Stimulated activated naive CD4-positive, alpha-beta T cell (primary cell): ENCODE data around the gene CD6.

Source experiments
- DNase-seq, 6 experiments: peaks; one replicate each; lab custom pipeline; 2025; lab: John Stamatoyannopoulos, UW

Gene CD6

DNA sequence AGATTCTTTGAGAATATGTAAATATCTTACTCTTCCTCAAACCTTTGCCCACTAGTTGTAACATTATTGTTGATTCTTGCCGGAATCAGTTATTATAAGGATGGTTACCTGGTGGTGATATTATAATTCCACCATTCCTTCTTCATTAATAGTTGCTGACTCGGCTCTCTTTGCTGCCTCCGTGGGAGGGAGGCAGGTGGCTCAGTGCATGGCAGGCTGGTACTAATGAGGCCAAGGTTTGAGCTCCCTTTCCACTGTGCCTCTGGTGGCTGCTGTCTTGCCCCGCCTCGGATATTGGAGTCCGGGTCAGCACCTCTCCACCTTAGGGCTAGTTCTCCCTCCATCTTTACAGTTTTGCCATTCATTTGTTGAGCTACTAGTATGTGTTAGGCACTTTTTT, 12.7 kb downstream of the CD6 start:
- no peak for DNase-seq

DNA sequence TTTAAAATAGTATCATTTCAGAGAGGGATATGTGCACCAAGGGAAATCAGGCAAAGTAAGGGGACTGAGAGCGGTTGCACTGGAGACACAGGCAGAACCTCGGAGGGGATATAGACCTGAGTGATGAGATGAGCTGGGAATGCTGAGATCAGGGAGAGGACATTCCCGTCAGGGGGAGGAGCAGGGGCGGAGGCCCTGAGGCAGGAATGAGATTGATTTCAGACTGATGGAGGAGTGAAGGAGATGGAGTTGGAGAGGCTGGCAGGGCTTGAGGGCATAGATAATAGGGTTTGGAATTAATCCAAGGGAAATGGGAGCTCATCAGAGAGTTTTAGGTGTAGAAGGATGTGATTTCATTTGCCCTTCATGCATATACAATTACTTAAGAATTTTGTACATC, 13.2 kb downstream of the CD6 start:
- no peak for DNase-seq

DNA sequence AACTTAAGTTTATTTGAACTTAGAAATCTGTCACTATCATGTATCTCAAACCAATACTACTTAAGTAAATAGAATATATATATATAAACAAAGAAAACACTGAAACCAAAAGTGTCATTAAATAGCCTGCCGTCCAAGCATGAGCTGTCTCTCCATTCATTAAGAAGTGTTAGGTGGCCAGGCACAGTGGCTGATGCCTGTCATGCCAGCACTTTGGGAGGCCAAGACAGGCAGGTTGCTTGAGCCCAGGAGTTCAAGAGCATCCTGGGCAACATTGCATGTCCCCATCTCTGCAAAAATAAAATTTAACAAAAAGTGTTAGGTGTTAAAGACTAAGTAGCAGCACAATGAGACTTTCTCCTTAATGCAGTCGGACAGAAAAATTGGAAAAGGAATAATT, 14.0 kb downstream of the CD6 start:
- DNase-seq = no peak

DNA sequence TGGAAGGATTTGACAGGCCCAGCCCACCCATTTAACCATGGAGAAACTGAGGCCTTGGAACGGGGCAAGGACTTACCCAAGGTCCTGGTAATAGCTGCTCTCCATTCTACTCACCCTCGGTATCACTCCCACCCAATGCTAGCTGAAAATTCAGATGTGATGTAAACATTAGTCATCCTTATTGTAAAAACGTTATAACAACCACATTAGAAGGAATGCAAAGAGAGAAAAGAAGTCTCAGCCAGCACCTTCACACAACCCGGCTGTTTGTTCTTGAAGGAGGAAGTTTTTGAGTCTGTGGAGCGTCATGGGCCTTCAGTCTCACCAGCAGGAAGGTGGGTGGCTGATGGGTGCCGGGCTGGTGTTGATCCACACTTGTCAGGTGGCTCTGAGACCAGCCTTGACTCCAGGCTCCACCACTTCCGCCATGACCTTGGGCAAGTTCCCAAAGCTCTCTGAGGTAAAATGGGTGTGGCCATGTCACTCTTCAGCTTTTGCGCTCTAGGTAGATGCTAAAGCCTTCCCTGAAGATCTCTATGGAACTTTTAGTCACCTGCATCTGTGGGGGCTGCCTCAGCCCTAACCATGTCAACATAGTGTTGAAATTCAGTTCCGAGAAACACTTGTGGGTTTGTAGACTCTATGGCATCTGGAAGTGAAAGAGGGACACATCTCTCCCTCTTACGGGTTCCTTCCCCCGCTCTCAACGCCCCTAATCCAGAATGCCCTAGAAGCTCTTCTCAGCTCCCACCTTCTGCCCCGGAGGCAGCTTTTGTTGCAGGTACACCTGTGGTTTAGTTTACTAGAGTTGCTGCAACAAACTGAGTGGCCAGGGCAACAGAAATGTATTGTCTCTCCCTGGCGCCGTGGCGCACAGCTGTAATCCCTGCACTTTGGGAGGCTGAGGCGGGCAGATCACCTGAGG, 14.8 kb downstream of the CD6 start:
- peak; percentile 83 to 99 (median 94) for DNase-seq

DNA sequence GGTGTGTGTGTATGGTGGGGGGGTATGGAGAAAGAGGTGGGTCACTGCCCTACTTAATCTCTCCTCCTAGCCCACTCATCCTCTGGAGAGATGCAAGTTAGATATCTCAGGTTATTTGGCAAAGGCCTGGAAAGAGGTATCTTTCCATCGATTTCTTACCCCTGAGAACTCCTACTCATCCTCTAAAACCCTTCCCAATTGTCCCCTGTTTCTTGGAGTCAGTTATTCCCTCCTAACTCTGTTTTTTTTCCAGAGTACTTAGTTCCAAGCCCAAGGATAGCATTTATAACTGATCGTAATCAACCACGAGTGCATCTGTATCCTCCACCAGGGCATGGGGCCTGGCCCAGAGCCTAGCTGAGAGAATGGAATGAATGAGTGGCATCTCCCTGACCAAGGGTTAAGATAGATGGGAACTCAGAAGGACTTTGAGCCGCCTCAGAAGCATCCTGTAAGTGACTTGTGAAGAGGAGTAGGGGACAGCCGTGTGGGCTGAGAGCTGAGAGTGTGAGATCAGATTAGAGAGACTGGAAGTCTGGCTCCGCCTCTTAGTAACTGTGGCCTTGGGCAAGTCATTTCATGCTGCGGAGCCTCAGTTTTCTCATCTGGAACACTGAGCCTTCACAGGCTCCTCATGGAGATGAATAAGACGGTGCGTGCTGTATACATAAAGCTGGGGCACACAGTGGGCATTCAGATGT, 16.2 kb downstream of the CD6 start:
- DNase-seq = peak in 3 of 6 experiments; percentile 26 to 45 (median 29)

DNA sequence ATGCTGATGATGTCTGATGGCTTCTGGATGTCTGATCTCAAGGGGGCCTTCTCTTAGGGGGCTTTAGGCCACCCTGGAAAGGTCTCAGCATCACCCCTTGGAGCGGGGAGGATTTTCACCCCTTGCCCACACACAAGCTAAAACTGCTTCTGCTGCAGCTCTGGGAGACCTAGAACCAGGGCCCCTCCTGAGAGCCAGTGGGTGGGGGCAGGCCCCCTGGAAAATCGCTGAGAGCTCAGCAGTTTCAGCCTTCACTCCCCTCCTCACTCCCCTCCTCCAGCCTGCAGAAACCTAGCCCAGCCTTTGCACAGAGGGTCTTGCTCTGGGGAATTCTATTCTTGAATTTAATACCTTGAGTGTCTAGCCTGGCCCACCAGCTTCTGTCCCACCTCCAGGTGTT, 17.2 kb downstream of the CD6 start:
- no peak for DNase-seq

DNA sequence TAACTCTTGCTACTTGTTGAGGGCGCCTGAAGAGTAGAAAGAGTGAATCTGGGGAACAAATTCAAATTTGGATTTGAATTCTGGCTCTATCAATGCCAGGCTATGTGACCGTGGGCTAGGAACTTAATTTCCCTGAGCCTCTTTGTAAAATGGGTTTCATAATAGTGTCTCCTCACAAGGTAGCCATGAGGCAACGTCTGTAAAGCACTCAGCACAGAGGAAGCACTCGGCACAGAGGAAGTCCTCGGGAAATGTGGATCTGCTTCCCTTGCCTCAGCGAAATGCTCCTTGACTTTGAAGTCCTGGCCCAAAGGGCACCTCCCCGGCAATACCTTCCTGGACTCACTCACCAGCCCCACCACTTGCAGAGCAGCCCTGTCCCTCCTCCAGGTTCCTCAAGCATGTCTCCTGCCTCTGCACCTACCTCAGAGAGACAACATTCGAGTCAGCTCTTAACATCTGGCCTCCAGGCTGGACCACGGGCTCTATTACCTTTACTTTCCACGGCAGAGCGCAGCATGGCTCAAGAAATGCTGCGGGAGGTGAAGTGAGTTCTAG, 17.7 kb downstream of the CD6 start:
- DNase-seq = peak in 1 of 6 experiments; percentile 14

DNA sequence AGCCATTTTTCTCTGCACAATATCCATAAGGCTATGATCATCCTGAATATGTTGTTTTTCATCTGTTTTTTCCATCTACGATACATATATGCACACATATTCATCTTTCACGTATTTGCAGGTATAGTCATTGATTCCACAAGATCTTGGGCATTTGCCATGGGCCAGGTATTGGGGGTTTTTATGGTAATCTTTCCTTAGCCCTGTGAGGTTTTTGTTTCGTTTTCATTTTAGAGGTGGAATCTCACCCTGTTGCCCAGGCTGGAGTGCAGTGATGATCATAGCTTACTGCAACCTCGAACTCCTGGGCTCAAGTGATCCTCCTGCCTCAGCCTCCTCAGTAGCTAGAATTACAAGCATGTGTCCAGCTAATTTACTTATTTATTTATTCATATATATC, 20.0 kb downstream of the CD6 start:
- DNase-seq = peak in 2 of 6 experiments; percentile 21 to 25

DNA sequence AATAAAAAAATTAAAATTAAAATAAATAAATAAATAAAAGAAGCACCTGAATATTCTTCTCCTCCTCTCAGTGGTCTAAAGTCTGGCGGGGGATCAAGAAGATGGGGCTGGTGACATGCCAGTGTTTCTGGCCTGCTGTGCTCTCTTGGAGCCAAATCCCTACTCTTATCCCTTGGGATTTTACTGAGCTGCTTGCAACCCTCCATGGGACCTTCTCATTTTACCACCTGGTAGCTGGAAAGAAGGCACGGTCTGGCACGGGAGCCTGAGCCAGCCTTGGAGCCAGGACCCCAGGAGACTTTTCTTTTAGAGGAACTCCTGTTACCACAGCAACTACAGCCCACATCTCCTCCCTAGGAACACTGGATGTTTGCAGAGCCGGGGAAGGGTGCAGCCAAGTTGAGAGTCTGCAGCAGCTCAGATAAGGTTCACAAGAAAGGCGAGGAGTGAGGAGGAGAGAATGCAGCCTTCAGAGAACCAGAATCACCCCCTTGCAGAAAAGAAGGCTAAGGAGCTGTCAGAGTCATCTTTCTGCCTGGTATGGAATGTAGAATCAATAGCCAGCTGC, 21.4 kb downstream of the CD6 start:
- DNase-seq = no peak

DNA sequence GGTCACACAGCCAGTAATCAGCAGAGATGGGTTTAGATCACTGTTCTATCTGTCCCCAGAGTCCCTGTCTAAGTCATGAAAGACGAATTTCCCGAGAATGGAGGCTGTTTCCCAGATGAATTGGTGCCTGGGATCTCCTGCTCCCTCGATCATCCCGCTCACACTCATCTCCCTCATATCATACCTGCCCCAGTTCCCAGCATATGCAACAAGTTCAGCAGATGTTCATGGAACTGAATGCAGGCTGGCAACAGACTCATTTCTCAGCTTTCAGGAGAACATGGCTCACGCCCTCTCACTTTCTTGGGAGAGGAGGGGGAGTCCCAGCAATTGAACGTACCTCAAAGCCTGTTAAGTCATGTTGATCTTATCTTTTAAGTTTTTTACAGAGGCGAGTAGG, 22.1 kb downstream of the CD6 start:
- no peak for DNase-seq

DNA sequence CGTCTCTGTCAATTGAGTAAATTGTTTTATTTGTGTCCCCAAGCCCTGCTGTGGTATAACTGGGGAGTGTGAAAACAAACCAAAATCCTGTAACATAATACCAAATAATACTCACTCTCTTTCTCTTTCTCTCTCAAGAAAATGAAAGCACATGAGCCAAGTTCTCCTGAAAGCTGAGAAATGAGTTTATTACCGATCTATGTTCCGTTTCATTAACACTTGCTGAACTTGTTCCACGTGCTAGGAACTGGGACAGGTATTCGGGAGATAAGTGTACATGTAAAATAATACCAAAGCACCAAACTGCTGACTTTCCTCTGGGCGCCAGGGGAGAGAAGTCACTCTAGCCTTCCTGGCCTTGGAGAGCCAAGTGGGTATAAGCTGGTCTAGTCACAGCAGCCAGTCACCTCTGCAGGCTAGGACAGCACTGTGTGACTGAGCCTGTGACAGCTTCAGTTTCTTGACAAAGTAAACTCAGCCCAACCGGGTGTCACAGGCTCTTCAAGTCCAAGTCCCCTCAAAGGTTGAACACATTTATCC, 23.1 kb downstream of the CD6 start:
- DNase-seq = no peak

DNA sequence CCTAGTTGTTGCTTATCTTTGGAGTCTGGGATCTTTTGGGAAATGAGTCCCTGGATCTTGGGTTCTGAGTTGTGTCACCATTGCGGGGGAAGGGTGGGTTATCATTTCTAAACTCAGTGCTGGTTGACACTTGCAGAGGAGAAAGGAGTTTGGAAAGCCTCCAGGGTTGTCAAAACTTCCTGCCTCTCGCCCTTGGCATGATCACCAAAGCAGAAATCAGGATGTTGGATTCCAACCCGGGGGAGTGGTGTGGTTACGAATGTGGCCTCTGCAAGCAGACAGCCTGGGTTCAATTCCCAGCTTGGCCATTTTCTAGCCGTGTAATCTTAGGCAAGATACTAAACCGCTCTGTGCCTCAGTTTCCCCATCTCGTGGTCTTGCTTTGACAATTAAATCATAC, 24.3 kb downstream of the CD6 start:
- no peak for DNase-seq

DNA sequence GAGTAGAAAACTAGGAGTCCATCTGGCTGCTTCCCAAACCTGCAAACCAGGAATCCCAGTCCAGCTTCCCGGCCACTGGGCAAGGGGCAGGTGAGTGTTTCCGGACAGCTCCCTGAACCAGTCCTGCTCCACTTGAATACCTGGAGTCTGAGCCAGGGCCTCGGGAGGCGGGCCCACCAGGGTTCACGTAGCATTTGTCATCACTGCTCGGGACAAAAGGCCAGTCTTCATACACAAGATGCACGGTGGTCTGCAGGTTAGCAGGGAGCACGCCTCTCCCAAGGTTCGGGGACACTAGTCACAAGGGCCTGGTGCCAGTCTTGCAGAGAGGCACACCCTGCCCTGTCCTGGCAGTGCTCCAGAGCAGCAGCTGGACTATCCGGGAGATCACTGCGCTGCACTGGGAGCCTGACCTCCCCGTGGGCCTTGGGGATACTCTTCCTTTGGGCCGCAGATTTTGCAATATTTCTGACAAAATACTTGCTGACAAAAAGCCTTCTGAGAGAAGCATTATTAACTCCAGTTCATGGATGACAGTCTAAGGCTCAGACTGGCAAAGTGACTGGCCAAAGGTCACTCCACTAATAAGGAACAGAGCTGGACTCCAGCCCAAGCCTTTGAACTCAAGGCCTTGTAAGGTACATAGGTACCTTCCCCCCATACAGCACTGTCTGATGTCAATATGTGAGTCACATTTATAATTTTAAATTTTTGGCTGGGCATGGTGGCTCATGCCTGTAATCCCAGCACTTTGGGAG, 25.1 kb downstream of the CD6 start:
- no peak for DNase-seq

DNA sequence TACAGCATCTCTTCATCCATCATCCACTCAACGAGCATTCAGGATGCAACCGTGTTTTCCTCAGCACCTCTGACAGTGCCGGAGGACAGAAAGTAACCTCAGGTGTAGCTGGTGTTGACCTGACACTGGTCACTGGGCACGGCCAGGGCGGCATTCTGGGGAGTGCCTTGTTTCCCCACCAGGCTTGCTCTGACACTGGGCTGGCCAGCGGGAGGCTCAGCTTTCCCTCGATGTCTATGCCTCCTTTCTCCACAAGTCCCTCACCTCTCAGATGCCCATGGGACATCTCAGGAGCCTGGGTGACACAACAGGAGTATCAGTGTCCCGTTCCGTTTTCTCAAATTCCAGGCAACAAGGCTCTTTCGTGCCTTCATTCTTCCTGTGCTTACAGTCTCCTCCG, 28.9 kb downstream of the CD6 start:
- no peak for DNase-seq

DNA sequence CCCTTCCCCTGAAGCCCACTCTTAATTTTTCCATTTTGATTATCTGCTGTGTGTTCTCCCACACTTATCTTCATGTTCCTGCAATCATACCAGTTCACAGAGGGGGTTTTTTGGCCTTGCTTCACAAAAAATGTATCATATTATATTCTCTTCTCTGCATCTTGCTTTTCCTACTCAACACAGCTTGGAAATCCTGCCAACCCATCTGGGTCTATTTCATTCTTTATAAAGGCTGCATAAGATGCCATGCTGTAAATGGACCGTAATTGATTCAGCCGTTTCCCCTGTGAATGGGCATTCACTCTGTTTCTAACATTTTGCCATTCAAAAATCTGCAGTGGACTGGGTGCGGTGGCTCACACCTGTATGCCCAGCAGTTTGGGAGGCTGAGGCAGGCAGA, 30.5 kb downstream of the CD6 start:
- DNase-seq = no peak

DNA sequence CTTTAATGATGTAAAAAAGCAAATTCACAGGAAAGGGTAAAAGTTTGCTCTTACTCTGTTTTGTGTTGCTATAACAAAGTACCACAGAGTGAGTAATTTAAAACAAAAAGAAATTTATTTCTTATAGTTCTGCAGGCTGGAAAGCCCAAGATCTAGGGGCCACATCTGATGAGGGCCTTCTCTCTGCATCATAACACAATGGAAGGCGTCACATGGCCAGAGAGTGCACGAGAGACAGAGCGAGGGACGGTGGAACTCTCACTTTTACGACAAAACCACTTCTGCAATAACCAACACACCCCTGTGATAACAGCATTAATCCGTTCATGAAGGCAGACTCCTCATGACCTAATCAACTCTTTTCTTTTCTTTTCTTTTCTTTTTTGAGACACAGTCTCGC, 31.1 kb downstream of the CD6 start:
- DNase-seq = peak in 1 of 6 experiments; percentile 21

DNA sequence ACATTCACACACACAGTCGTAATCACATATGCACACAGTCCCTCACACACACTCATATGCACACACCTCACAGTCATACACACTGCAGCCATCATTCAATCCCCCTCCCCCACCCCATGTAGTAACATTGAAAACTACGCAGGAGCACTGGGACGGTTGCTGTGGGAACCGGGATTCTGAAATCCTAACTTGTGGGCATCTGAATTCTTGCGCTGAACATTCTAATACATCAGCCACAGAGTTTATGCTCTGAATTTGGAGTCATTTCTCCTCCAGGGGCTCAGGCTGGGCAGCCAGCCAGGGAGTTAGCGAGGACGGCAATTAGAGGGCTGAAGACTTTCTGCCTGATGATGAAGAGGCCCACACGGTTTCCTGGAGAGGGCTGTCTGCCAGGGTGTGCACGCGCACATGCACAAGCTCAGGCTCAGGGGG, 32.7 kb downstream of the CD6 start:
- DNase-seq = peak in 4 of 6 experiments; percentile 32 to 66 (median 49)

DNA sequence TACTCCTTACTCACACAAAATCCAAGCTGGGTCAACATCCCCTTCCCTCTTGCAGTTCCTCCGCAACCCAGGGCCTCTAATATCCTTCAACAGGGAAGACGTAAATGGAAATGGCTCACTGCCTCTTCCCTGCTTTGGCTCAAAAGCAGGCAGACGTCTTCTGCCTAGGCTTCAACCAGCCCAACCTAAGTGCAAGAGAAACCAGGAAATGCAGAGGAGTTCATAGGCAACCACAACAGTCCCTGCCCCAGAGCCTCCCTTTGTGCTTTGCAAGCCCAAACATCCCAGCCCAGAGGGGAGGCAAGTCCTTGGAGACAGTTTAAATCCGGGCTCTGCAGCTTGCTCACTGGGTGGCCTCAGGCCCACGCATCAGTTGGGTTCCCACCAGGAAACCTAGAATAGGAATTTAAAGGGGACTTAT, 33.3 kb downstream of the CD6 start:
- DNase-seq = peak; percentile 41 to 71 (median 52)

DNA sequence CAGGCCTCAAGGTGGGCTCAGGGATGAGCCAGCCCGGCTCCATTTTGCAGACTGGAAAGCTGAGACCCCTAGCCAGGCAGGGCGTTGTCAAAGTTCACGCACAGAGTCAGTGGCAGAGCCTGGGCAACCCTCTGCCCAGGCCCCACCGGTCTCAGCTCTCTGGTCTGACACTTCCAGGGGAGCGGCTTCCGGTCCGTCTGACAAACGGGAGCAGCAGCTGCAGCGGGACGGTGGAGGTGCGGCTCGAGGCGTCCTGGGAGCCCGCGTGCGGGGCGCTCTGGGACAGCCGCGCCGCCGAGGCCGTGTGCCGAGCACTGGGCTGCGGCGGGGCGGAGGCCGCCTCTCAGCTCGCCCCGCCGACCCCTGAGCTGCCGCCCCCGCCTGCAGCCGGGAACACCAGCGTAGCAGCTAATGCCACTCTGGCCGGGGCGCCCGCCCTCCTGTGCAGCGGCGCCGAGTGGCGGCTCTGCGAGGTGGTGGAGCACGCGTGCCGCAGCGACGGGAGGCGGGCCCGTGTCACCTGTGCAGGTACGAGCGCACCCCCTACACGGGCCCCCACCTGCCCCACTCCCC, 36.0 kb downstream of the CD6 start:
- DNase-seq = peak in 2 of 6 experiments; percentile 27 to 41

DNA sequence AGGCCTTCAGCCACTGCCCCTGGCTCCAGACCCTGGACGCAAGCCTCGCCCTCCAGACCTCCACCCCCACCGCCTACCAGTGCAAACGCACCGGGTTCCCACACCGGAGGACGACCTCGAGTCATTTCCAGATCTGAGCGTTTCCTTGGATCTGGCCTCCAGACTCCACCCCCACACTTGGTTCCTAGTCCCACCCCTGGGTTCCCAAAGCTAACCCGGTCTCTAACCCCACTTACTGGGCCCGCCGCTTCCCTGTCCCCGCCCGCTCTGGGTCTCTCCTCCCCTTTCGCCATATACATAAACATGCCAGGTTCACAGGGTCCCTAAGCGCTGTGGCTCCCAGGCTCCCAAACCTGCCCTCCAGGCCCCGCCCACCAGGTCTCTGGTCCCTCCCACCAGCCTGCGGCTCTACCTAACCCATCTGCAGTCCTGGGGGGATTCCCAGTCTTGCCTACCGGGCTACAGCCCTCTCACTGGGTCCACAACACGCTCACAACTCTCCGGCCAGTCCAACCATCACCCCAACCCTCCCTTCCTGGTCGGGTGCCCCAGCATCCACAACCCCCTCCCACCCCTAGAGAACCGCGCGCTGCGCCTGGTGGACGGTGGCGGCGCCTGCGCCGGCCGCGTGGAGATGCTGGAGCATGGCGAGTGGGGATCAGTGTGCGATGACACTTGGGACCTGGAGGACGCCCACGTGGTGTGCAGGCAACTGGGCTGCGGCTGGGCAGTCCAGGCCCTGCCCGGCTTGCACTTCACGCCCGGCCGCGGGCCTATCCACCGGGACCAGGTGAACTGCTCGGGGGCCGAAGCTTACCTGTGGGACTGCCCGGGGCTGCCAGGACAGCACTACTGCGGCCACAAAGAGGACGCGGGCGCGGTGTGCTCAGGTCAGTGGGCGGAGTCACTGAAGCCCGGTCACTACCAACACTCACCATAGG, 36.7 kb downstream of the CD6 start:
- DNase-seq = peak in 3 of 6 experiments; percentile 30 to 55 (median 42)
